HL-60 (cell line): Measurements from ENCODE around the gene METTL25B.

Experiments used
- DNase-seq, 2 experiments: peaks; one replicate each; pipeline ENCODE4 v3.0.0-alpha.2; 2010 to 2020; ENCODE audit warnings: low read depth in 1 of 2, low spot score in 1 of 2
- H3K27ac ChIP-seq: fragments of 250-450 bp; sonication (Bioruptor Pico); replicated peaks from 2 replicates; pipeline ENCODE4 v1.5.1; 2020; ENCODE audit warnings: mild to moderate bottlenecking, moderate library complexity
- H3K27me3 ChIP-seq: fragments of 250-450 bp; sonication (Bioruptor Pico); 2 replicates; pipeline ENCODE4 v1.5.1; 2021; ENCODE audit warnings: mild to moderate bottlenecking, moderate library complexity; ENCODE audit not compliant: insufficient read depth, poor library complexity, severe bottlenecking
- H3K4me3 ChIP-seq: replicated peaks from 2 replicates; pipeline ENCODE4 v1.5.1; 2011; ENCODE audit warnings: mild to moderate bottlenecking, control low read depth, low read length; ENCODE audit not compliant: insufficient read depth
- CTCF ChIP-seq: IDR thresholded peaks from one replicate; pipeline ENCODE4 v1.5.1; 2011; ENCODE audit warnings: low read length, control low read depth, inconsistent platforms; ENCODE audit not compliant: insufficient read depth
- GABPA ChIP-seq: IDR thresholded peaks from 2 replicates; pipeline ENCODE4 v1.6.1; 2012; ENCODE audit warnings: low read depth
- POLR2AphosphoS5 ChIP-seq: IDR thresholded peaks from 2 replicates; pipeline ENCODE4 v1.6.1; 2012; ENCODE audit warnings: low read depth
- REST ChIP-seq: IDR thresholded peaks from 2 replicates; pipeline ENCODE4 v1.6.1; 2012; ENCODE audit warnings: low read depth; ENCODE audit not compliant: insufficient replicate concordance
- SPI1 ChIP-seq: IDR thresholded peaks from 2 replicates; pipeline ENCODE4 v1.6.1; 2012; ENCODE audit warnings: low read depth, mild to moderate bottlenecking, borderline replicate concordance

The METTL25B gene

GRCh38 chr1:156707417-156708217, 20.7 kb upstream of the METTL25B start:
- no peak overlapping the region for H3K27ac ChIP-seq
- no peak for TF ChIP-seq POLR2AphosphoS5
- TF ChIP-seq CTCF = no peak
- no peak for TF ChIP-seq REST
- no peak for TF ChIP-seq SPI1
- no peak for TF ChIP-seq GABPA
- no peak for DNase-seq
- H3K4me3 ChIP-seq = no peak overlapping the region
- H3K27me3 ChIP-seq = peaks cover 43% of the 10 kb centered on the region

GRCh38 chr1:156708218-156708661, 20.0 kb upstream of the METTL25B start:
- H3K4me3 ChIP-seq = no peak overlapping the region
- no peak for TF ChIP-seq POLR2AphosphoS5
- no peak for TF ChIP-seq SPI1
- TF ChIP-seq GABPA = no peak
- TF ChIP-seq CTCF = no peak
- no peak for TF ChIP-seq REST
- no peak for DNase-seq

GRCh38 chr1:156709031-156709430, 19.2 kb upstream of the METTL25B start:
- no peak for DNase-seq
- peaks cover 35% of the 10 kb centered on the region for H3K27me3 ChIP-seq
- H3K4me3 ChIP-seq = no peak overlapping the region
- TF ChIP-seq SPI1 (no peak), GABPA (no peak), REST (no peak), CTCF (no peak), POLR2AphosphoS5 (no peak)
- no peak overlapping the region for H3K27ac ChIP-seq

More at GRCh38 chr1:156708218-156708661, 20.0 kb upstream of the METTL25B start:
- Histone ChIP-seq H3K27me3 (peaks cover 43% of the 10 kb centered on the region), H3K27ac (no peak overlapping the region)
